Measurements from ENCODE around the gene TMEM121. TPM values are rescaled to one million over a fixed set of nuclear protein-coding genes. Genes with fewer than 3 reads are reported as not detected.
"Not testable (repeated sequence)": the region's sequence is repeated elsewhere in the genome, so short reads cannot be mapped to it uniquely, and the experiment has no call there.

The TMEM121 gene
- total RNA-seq, 1 experiment from 2014 or later = 33.6 TPM

DNA sequence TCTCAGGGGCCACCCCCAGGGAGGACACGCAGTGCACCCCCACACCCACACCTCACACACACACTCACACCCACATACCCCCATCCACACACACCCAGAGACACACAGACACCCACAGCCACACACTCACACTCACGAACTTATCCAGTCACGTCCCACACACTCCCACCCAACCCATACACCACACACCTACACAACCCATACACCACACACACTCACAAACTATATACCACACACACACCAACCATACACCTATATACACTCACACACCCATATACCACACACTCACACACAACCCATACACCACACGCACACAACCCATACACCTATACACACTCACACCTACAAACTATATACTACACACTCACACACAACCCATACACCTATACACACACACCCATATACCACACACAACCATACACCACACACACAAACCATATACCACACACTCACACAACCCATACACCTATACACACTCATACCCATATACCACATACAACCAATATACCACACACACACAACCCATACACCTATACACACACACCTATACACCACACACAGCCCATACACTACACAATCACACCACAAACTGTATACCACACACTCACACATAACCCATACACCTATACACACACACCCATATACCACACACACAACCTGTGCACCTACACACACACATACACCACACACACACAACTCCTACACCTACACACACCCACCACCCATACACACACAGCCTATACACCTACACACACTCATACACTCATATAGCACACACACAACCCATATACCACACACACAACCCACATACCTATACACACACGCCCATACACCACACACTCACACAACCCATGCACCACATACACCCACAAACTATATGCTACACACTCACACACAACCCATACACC, 42.7 kb downstream of the TMEM121 start:
- DNase-seq = no peak
- POLR2A ChIA-PET (ENCODE audit: unreplicated experiment) = no interaction called here

DNA sequence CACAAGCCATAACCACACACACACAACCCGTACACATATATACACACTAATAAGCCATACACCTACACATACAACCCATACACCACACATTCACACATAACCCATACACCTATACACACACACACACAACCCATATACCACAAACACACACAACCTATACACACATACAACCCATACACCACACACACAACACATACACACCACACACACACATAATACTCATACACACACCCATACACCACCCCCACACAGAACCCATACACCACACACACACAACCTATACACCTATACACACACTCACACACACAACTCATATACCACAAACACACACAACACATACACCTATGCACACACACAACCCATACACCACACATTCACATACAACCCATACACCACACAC, 44.1 kb downstream of the TMEM121 start:
- BruUV-seq (replicated peaks) = no TSS peak
- Histone ChIP-seq H3F3A (ENCODE audit: low read length, unreplicated experiment) (no peaks in the 10 kb centered on the region), H2AFZ (ENCODE audit: low read length) (no peak overlapping the region), H3K27ac (ENCODE audit: low read length) (no peak overlapping the region), H3K4me1 (ENCODE audit: insufficient read depth, low read length) (no peaks in the 10 kb centered on the region), H3K4me3 (ENCODE audit: low read length) (no peak overlapping the region), H4K20me1 (ENCODE audit: low read length) (no peaks in the 10 kb centered on the region), H3K79me2 (ENCODE audit: low read length) (no peaks in the 10 kb centered on the region), H3K27me3 (ENCODE audit: low read length) (no peaks in the 10 kb centered on the region), H3K36me3 (ENCODE audit: low read depth, low read length) (no peaks in the 10 kb centered on the region), H3K9me3 (ENCODE audit: low read length) (no peaks in the 10 kb centered on the region), H3K9me2 (replicated peaks; ENCODE audit: low read length) (no peaks in the 10 kb centered on the region), H3K9ac (ENCODE audit: low read length) (no peak overlapping the region), H3K4me2 (ENCODE audit: low read length) (no peak overlapping the region)
- no peak for TF ChIP-seq EZH2 (IDR thresholded peaks at IDR 0.05; ENCODE audit: low read length, unreplicated experiment)
- no peak for TF ChIP-seq EZH2phosphoT487 (IDR thresholded peaks at IDR 0.05; ENCODE audit: borderline replicate concordance, low read length)
- TF ChIP-seq, protein P1, sequence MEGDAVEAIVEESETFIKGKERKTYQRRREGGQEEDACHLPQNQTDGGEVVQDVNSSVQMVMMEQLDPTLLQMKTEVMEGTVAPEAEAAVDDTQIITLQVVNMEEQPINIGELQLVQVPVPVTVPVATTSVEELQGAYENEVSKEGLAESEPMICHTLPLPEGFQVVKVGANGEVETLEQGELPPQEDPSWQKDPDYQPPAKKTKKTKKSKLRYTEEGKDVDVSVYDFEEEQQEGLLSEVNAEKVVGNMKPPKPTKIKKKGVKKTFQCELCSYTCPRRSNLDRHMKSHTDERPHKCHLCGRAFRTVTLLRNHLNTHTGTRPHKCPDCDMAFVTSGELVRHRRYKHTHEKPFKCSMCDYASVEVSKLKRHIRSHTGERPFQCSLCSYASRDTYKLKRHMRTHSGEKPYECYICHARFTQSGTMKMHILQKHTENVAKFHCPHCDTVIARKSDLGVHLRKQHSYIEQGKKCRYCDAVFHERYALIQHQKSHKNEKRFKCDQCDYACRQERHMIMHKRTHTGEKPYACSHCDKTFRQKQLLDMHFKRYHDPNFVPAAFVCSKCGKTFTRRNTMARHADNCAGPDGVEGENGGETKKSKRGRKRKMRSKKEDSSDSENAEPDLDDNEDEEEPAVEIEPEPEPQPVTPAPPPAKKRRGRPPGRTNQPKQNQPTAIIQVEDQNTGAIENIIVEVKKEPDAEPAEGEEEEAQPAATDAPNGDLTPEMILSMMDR (conservative IDR thresholded peaks at IDR 0.05; ENCODE audit: low read depth, low read length) = no peak
- DNase-seq (no peak), ATAC-seq (no peak)
- CTCF ChIA-PET = no interaction called here
- intact Hi-C loops (cut with micrococcal nuclease) = no loop called here
- POLR2A ChIA-PET (ENCODE audit: unreplicated experiment) = no interaction called here

More for the DNA sequence above, 42.7 kb downstream of the TMEM121 start:
- intact Hi-C loops (cut with micrococcal nuclease) = no loop called here
- no peaks in the 10 kb centered on the region for H3F3A ChIP-seq (ENCODE audit: low read length, unreplicated experiment)
- no peak overlapping the region for H3K9ac ChIP-seq (ENCODE audit: low read length)
- no peaks in the 10 kb centered on the region for H3K36me3 ChIP-seq (ENCODE audit: low read depth, low read length)
- CTCF ChIA-PET = no interaction called here
- no peaks in the 10 kb centered on the region for H3K9me3 ChIP-seq (ENCODE audit: low read length)
- H4K20me1 ChIP-seq (ENCODE audit: low read length) = no peaks in the 10 kb centered on the region
- H3K79me2 ChIP-seq (ENCODE audit: low read length) = no peaks in the 10 kb centered on the region
- H3K27ac ChIP-seq (ENCODE audit: low read length) = no peak overlapping the region
- no peak overlapping the region for H2AFZ ChIP-seq (ENCODE audit: low read length)
- H3K9me2 ChIP-seq (replicated peaks; ENCODE audit: low read length) = no peaks in the 10 kb centered on the region
- no TSS peak for BruUV-seq (replicated peaks)
- no peak overlapping the region for H3K4me3 ChIP-seq (ENCODE audit: low read length)
- H3K4me1 ChIP-seq (ENCODE audit: insufficient read depth, low read length) = no peaks in the 10 kb centered on the region
- no peaks in the 10 kb centered on the region for H3K27me3 ChIP-seq (ENCODE audit: low read length)
- TF ChIP-seq, protein P1 (conservative IDR thresholded peaks at IDR 0.05; ENCODE audit: low read depth, low read length) = no peak
- TF ChIP-seq EZH2phosphoT487 (IDR thresholded peaks at IDR 0.05; ENCODE audit: borderline replicate concordance, low read length) = no peak
- TF ChIP-seq EZH2 (IDR thresholded peaks at IDR 0.05; ENCODE audit: low read length, unreplicated experiment) = no peak
- H3K4me2 ChIP-seq (ENCODE audit: low read length) = no peak overlapping the region
- ATAC-seq = no peak

DNA sequence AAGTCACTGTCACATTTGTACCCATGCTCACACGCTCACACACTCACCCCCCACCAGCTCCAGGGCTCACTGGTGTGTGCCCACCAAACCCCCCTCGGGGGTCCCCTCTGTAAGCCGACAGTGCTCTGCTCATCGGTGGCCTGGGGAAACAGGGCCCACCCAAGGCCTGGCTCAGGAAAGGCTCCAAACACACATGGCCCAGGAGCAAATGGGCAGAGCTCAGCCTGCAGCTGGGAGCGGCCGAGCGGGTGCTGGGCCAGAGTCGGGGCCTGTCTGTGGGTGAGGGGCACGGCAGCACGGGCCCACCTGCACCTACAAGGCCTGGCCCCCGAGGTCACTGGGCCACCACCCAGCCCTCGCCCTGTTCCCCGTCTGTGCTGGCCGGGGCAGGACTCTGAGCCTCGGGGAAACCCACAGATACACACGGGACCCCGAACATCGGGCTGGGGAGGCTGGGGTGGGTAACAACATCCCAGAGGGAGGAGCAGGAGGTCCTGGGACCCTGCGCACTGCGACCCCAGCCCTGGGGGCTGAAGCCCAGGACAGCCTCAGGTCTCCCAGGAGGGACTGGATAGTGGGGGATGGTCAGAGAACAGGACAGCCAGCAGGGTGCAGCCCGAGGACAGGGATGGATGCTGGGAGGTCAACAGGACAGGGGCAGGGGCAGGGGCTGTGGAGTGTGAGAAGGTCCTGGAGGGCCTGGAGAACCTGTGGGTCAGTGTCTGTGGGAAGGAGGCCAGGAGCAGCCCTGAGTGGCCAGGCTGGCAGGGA, 45.0 kb downstream of the TMEM121 start:
- CTCF ChIA-PET; H3K4me1 ChIP-seq (ENCODE audit: insufficient read depth, low read length); H3K4me2 ChIP-seq (ENCODE audit: low read length): not testable (repeated sequence)

DNA sequence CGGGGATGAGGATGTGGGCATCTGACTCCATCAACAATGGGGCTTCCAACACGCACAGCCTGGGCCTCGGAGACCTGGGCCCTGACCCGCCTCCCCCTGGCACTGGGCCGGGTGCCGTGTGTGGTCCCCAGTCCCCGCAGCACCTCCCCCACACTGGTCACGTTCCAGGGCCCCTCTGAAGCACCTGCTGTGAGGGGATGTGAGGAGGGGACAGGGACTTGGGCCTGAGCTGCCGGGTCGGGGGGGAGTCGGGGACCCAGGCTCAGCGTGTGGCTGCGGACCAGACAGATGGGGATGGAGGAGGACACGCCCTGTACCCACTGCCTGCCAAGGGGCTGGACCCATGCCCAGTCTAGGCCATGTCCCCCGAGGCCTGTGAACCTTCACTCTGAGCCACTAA, 45.7 kb downstream of the TMEM121 start:
- H3K4me2 ChIP-seq (ENCODE audit: low read length); H3K27me3 ChIP-seq (ENCODE audit: low read length); BruUV-seq (replicated peaks); H3K9me3 ChIP-seq (ENCODE audit: low read length); H3F3A ChIP-seq (ENCODE audit: low read length, unreplicated experiment); H3K27ac ChIP-seq (ENCODE audit: low read length); DNase-seq; CTCF ChIA-PET; ATAC-seq; H2AFZ ChIP-seq (ENCODE audit: low read length); H3K79me2 ChIP-seq (ENCODE audit: low read length); H3K9ac ChIP-seq (ENCODE audit: low read length); H3K4me3 ChIP-seq (ENCODE audit: low read length); H3K9me2 ChIP-seq (replicated peaks; ENCODE audit: low read length); POLR2A ChIA-PET (ENCODE audit: unreplicated experiment); intact Hi-C loops (cut with micrococcal nuclease); H3K4me1 ChIP-seq (ENCODE audit: insufficient read depth, low read length); H3K36me3 ChIP-seq (ENCODE audit: low read depth, low read length); H4K20me1 ChIP-seq (ENCODE audit: low read length): not testable (repeated sequence)

More for the DNA sequence above, 45.0 kb downstream of the TMEM121 start:
- H3K79me2 ChIP-seq (ENCODE audit: low read length); H3K4me3 ChIP-seq (ENCODE audit: low read length); H3K27me3 ChIP-seq (ENCODE audit: low read length); intact Hi-C loops (cut with micrococcal nuclease); H4K20me1 ChIP-seq (ENCODE audit: low read length); DNase-seq; H3K9me3 ChIP-seq (ENCODE audit: low read length); ATAC-seq; H2AFZ ChIP-seq (ENCODE audit: low read length); H3F3A ChIP-seq (ENCODE audit: low read length, unreplicated experiment); H3K27ac ChIP-seq (ENCODE audit: low read length); H3K9ac ChIP-seq (ENCODE audit: low read length); H3K36me3 ChIP-seq (ENCODE audit: low read depth, low read length); BruUV-seq (replicated peaks); H3K9me2 ChIP-seq (replicated peaks; ENCODE audit: low read length); POLR2A ChIA-PET (ENCODE audit: unreplicated experiment): not testable (repeated sequence)

DNA sequence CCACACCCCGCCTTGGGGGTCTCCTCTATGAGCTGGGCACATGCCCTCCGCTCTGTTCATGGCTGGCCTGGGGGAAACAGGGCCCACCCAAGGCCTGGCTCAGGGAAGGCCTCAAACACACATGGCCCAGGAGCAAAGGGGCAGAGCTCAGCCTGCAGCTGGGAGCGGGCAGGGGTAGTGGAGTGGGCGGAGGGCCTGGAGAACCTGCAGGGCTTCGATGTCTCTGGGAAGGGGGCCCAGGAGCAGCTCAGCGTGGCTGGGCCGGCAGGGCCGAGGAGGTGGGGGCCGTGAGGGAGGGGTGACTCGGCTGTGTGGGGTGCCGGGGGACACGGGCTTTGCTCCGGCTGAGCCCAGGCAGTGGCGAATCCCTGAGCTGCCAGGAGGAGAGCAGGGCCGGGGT, 47.5 kb downstream of the TMEM121 start:
- BruUV-seq (replicated peaks); intact Hi-C loops (cut with micrococcal nuclease); H3K9me3 ChIP-seq (ENCODE audit: low read length); H3K9ac ChIP-seq (ENCODE audit: low read length); H3K79me2 ChIP-seq (ENCODE audit: low read length); H3F3A ChIP-seq (ENCODE audit: low read length, unreplicated experiment); H4K20me1 ChIP-seq (ENCODE audit: low read length); H3K27ac ChIP-seq (ENCODE audit: low read length); H3K4me2 ChIP-seq (ENCODE audit: low read length); H3K36me3 ChIP-seq (ENCODE audit: low read depth, low read length); POLR2A ChIA-PET (ENCODE audit: unreplicated experiment); ATAC-seq; H2AFZ ChIP-seq (ENCODE audit: low read length); H3K4me1 ChIP-seq (ENCODE audit: insufficient read depth, low read length); DNase-seq; H3K9me2 ChIP-seq (replicated peaks; ENCODE audit: low read length); H3K27me3 ChIP-seq (ENCODE audit: low read length); H3K4me3 ChIP-seq (ENCODE audit: low read length); CTCF ChIA-PET: not testable (repeated sequence)

All from PC-3 (cell line).